GM12801 (cell line): ENCODE results near the gene HS6ST3.

Experiments
- CTCF ChIP-seq: IDR thresholded peaks from one replicate; pipeline ENCODE4 v1.5.1; 2011; ENCODE audit warnings: control low read depth; ENCODE audit not compliant: insufficient read length; ENCODE audit errors: extremely low read depth

HS6ST3 gene

GRCh38 chr13:96809366-96810096 lies 719.6 kb downstream of the HS6ST3 start:
- no peak for TF ChIP-seq CTCF

- no peak for TF ChIP-seq CTCF
These were observed 720.2 kb downstream of the HS6ST3 start for GRCh38 chr13:96810104-96810503.

- no peak for TF ChIP-seq CTCF
These were observed 721.1 kb downstream of the HS6ST3 start for GRCh38 chr13:96811049-96811448.

GRCh38 chr13:96816261-96816660 lies 726.4 kb downstream of the HS6ST3 start:
- no peak for TF ChIP-seq CTCF

GRCh38 chr13:96816874-96817273 lies 727.0 kb downstream of the HS6ST3 start:
- TF ChIP-seq CTCF, result no peak

GRCh38 chr13:96817336-96817941 lies 727.5 kb downstream of the HS6ST3 start:
- no peak for TF ChIP-seq CTCF

GRCh38 chr13:96819375-96819774 lies 729.5 kb downstream of the HS6ST3 start:
- no peak for TF ChIP-seq CTCF
